Activated gamma-delta T cell treated with anti-CD3 and anti-CD28 coated beads, Interleukin-2, amount 50 U/mL, for 16 hours (primary cell): ENCODE measurements around the gene C12orf57.

ENCODE experiments used
- DNase-seq: peaks from one replicate; pipeline ENCODE4 v3.0.0-alpha.2; 2020; ENCODE audit warnings: low read depth

The C12orf57 gene

GRCh38 chr12:6937481-6938352, 6.1 kb upstream of the C12orf57 start:
- DNase-seq = peak; percentile 88

GRCh38 chr12:6938353-6939190, 5.2 kb upstream of the C12orf57 start:
- DNase-seq = no peak

DNA sequence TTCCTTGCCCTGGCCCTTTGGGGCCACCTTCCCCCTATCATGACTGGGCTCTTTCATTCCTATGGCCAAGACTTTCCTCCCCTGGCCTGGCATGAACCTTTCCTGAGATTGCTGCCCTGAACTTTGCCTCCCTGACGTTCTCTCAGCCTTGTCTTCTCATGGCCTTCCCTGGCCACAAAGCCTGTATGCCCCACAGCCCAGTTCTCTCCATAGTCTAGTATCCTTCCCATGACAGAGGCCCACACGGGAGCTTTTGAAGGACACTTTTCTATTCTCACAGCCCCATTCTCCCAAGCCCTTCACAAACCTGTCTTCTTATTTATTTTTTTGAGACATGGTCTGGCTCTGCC, 4.7 kb upstream of the C12orf57 start:
- no peak for DNase-seq

GRCh38 chr12:6941267-6941666, 2.6 kb upstream of the C12orf57 start:
- no peak for DNase-seq

DNA sequence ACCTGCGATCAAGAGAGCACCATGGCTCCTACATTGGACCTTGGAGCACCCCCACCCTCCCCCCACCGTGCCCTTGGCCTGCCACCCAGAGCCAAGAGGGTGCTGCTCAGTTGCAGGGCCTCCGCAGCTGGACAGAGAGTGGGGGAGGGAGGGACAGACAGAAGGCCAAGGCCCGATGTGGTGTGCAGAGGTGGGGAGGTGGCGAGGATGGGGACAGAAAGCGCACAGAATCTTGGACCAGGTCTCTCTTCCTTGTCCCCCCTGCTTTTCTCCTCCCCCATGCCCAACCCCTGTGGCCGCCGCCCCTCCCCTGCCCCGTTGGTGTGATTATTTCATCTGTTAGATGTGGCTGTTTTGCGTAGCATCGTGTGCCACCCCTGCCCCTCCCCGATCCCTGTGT, 2.0 kb upstream of the C12orf57 start:
- no peak for DNase-seq

GRCh38 chr12:6942331-6942665, 1.5 kb upstream of the C12orf57 start:
- DNase-seq = no peak

DNA sequence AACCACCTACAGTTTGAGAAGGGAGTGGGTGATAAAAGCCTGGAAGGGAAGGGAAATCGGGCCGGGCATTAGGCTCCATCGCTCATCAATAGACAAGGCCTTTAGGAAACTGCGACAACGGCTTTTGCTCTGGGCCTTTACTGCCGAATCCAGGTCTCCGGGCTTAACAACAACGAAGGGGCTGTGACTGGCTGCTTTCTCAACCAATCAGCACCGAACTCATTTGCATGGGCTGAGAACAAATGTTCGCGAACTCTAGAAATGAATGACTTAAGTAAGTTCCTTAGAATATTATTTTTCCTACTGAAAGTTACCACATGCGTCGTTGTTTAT, 467 bp upstream of the C12orf57 start:
- peak; percentile 63 for DNase-seq

- DNase-seq = peak; percentile 76
These were observed 762 bp downstream of the C12orf57 start for GRCh38 chr12:6944381-6945186.

DNA sequence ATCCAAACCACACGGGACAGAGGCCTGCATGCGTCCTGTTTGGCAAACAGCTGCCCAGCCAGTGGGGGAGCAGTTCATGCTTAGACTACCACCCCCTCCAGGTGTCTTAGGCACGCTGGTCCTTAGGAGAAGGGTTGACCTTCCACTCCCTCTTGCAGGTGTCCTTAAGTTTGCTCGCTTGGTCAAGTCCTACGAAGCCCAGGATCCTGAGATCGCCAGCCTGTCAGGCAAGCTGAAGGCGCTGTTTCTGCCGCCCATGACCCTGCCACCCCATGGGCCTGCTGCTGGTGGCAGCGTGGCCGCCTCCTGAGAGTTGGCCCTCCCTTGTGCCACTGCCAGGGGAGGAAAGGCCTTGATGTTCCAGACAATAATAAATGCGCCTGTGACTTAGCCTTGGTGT, 1.8 kb downstream of the C12orf57 start:
- no peak for DNase-seq

GRCh38 chr12:6946033-6946919, 2.5 kb downstream of the C12orf57 start:
- DNase-seq = no peak

DNA sequence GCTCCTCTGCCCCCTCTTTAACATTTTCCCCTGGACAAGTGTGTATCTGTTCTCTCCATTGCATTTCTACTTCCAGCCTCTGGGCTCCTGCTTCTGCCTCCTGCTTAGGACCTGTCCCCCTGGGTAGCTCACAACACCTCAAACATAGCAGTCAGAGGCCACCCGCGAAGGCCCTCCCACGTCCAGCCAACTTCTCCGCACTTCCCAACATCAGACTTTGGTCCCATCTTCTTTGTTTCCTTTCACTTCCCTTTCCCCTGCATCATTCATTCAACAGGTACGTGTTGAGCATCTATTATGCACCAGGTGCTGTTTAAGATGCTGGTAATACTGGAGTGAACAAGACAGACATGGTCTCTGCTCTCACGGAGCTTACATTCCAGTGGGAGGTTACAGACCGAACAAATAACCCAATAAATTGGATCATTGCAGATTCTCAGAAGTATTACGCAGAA, 3.1 kb downstream of the C12orf57 start:
- no peak for DNase-seq

DNA sequence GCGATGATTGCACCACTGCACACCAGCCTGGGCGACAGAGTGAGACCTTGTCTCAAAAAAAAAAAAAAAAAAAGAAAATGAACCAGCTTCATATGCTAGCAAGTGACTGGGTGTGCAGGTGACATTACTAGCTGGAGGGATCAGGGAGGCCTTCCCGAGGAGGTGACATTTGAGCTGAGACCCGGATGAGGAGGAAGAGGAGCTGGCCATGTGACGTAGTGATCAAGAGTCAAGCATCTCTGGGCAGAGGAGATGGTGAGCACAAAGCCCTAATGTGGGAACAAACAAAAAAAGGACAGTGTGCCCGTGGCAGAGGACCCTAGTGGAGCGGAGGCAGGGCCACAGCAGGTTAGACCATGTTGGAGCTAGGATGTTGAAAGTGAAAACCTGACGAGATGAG, 3.8 kb downstream of the C12orf57 start:
- DNase-seq = no peak

- DNase-seq = no peak
These were observed 5.2 kb downstream of the C12orf57 start for GRCh38 chr12:6948873-6949594.

- no peak for DNase-seq
These were observed 6.6 kb downstream of the C12orf57 start for GRCh38 chr12:6950401-6950801.

GRCh38 chr12:6950811-6951540, 7.2 kb downstream of the C12orf57 start, which contains the start of gene PTPN6:
Gene PTPN6, plus strand, starts transcription at chr12:6951356. Its CDS starts 157 bp downstream, at chr12:6951513.
- no peak for DNase-seq

GRCh38 chr12:6951551-6952120, 7.8 kb downstream of the C12orf57 start:
- DNase-seq = no peak

DNA sequence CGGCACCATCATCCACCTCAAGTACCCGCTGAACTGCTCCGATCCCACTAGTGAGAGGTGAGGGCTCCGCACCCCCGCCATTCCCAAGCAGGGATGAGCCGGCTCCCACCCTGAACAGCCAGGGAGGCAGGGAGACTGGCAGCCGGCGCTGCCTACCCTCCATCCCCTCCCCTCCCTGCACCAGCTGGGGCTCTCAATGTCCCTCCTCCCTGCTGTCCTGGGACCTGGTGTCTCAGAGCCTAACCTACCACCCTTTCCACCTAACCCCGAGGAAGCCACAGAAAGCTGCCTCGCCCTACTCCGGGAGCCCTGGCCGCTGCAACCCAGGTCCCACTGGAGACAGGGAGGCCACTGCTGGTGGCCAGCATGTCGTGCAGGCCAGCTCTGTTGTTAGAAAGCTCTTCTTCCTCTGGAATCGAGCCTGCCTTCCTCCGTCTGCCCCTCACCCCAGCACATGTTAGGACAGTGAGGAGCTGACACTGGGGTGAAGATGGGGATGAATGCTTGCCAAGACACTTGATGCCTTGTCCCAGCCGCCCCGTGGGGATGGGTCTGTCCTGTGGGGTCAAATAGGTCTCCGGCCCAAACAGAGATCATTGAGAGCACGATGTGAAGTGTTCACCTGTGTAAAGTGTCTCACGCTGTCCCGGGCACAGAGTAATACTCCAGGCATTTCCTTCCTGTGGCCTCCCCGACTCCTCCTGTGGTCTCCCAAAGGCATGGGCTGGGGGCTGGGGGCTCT, 8.5 kb downstream of the C12orf57 start:
- DNase-seq = no peak

- no peak for DNase-seq
These were observed 9.1 kb downstream of the C12orf57 start for GRCh38 chr12:6952863-6953441.
